H4 (cell line): Measurements from ENCODE around the gene MCM3AP. TPM values are rescaled to one million over a fixed set of nuclear protein-coding genes. Genes with fewer than 3 reads are reported as not detected.

Experiments used
- DNase-seq: peaks from one replicate; pipeline ENCODE4 v3.0.0-alpha.2; 2015; ENCODE audit warnings: low spot score
- total RNA-seq: library from RNA; depleted of rRNA; stranded (reverse); fragments of >200 nt; shearing (Covaris generic); gene quantifications from 2 replicates; pipeline ENCODE4 v1.2.3, GENCODE V29; 2014

MCM3AP gene
- total RNA-seq, 1 experiment from 2014 or later: 48.9 TPM

- no peak for DNase-seq
These were observed 12.1 kb downstream of the MCM3AP start for GRCh38 chr21:46273341-46273740.

- no peak for DNase-seq
These were observed 15.9 kb downstream of the MCM3AP start for GRCh38 chr21:46269466-46269865.

DNA sequence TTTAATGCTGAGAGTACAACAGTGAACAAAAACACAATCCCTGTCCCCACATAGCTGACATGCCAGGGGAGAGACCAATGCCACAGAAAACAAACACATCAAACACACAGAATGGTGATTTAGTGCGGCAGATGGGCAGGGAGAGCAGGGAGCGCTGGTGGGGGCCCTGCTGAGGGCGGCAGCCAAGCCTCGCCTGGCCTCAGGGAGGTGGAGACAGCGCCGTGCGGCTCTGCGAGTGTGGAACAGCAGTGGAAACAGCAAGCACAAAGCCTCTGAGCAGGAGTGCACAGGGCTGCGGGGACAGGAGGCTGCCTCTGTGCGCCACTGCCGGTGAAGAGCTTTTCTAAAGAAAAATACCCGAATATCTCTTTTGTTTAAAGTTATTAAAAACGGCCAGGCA lies 17.0 kb downstream of the MCM3AP start:
- DNase-seq: no peak

- DNase-seq: no peak
These were observed 18.5 kb downstream of the MCM3AP start for GRCh38 chr21:46266946-46267345.

GRCh38 chr21:46265736-46266525 lies 19.5 kb downstream of the MCM3AP start:
- no peak for DNase-seq

- DNase-seq: no peak
These were observed 20.7 kb downstream of the MCM3AP start for GRCh38 chr21:46264690-46265144.

GRCh38 chr21:46264046-46264689 lies 21.2 kb downstream of the MCM3AP start:
- no peak for DNase-seq

DNA sequence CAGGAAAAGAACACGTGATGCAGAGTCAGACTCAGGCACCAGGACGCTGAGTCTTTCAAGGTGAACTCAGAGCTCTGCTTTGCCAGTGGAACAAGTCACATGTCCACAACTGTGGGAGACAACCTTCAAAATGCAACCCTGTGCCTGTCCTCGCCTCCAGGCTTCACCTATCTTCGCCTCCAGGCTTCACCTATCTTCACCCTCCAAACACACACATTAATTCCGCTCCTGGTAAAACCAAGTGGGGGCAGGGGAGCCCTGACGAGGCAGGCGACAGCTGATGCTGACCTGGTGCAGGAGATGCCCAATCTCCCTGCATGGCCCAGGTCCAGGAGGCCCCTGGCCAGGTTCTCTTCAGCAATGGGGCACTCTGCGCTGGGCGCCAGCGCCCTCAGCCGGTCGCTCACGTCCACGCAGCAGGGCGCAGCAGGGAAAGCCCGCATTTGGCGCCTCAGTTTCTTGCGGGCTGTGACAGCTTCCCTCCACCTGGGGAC lies 28.9 kb downstream of the MCM3AP start:
- DNase-seq: no peak

GRCh38 chr21:46255758-46256337 lies 29.6 kb downstream of the MCM3AP start:
- DNase-seq: no peak

GRCh38 chr21:46255166-46255565 lies 30.2 kb downstream of the MCM3AP start:
- no peak for DNase-seq

- DNase-seq: no peak
These were observed 31.0 kb downstream of the MCM3AP start for GRCh38 chr21:46254208-46254975.

GRCh38 chr21:46253610-46254124 lies 31.7 kb downstream of the MCM3AP start:
- DNase-seq: no peak

DNA sequence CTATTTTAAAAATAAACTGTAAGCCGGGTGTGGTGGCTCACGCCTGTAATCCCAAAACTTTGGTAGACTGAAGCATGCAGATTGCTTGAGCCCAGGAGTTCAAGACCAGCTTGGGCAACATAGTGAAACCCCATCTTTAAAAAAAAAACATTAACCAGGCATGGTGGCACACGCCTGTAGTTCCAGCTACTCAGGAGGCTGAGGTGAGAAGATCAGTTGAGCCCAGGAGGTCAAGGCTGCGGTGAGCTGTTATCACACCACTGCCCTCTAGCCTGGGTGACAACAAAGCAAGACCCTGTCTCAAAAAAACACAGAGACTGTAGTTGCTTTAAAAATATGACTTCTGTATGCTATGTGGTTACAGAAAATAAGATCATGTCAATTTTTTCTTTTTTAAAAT lies 32.6 kb downstream of the MCM3AP start:
- no peak for DNase-seq

- DNase-seq: no peak
These were observed 35.2 kb downstream of the MCM3AP start for GRCh38 chr21:46250146-46250725.

DNA sequence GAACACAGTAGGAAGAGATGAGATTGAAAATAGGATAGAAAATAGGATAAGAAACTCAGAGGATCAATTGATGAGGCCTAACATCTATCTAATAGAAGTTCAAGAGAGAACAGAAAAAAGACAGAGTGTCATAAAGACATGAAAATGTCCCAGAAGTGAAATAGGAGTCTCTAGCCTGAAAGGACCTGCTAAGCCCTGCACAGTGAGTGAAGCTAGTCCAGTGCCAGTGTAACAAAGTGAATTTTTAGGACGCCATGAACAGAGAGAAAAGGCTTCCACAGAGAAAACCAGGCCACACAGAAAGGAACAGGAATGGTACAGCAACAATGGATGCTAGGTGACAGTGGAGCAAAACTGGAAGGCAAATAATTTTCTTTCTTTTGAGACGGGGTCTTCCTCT lies 36.6 kb downstream of the MCM3AP start:
- no peak for DNase-seq

GRCh38 chr21:46248422-46248782 lies 37.0 kb downstream of the MCM3AP start:
- DNase-seq: no peak

- no peak for DNase-seq
These were observed 37.6 kb downstream of the MCM3AP start for GRCh38 chr21:46247699-46248421.

- no peak for DNase-seq
These were observed 39.1 kb downstream of the MCM3AP start for GRCh38 chr21:46246345-46246744.

GRCh38 chr21:46245213-46245915 lies 40.0 kb downstream of the MCM3AP start:
- DNase-seq: no peak

DNA sequence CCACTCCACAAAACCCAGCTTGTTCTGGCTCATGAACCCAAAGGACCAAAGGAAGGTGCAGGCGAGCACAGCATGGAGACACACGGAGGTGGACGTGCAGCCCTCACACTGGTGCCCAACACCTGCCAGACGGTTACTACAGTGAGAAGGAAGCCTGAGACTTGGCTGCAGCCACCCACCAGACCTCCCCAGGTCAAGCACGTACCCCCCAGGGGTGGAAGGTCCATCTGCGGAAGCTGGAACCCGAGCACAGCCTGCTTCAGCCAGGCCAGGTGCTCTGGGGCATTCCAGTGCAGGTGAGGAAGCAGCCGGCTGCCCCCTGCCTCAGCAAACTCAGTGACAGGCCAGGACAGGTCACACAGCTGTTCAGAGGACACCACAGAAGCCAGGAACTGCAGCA lies 40.8 kb downstream of the MCM3AP start:
- no peak for DNase-seq
